ENCODE results near the gene ABCC6. TPM values are rescaled to one million over a fixed set of nuclear protein-coding genes. Genes with fewer than 3 reads are reported as not detected.
"Not testable (repeated sequence)": the region's sequence is repeated elsewhere in the genome, so short reads cannot be mapped to it uniquely, and the experiment has no call there.

ABCC6 gene
- total RNA-seq, 2 experiments from 2014 or later: not detected

DNA sequence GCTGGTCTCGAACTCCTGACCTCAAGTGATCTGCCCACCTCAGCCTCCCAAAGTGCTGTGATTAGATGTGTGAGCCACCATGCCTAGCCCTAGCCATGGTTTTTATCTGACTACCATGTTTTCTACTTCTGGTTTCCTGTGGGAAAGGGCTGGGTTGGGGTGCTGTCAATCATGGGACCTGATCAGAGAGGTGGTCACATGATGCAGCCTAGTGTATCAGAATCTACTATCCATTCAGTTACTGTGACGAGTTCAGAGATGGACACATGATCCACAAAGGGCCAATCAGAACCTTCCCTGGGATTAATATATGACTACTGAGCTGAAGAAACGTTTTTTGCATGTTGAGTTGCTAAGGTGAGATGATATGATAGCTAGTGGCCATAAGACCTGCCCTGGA lies 59.1 kb downstream of the ABCC6 start:
- Mint-ChIP-seq H3K36me3 (ENCODE audit: low read depth) (no peaks in the 10 kb centered on the region), H3K4me3 (no peak overlapping the region), H3K9me3 (ENCODE audit: insufficient read depth) (no peaks in the 10 kb centered on the region), H3K4me1 (ENCODE audit: low read depth) (no peaks in the 10 kb centered on the region), H3K27ac (no peak overlapping the region), H3K27me3 (ENCODE audit: low read depth) (no peaks in the 10 kb centered on the region)
- DNase-seq (no peak), ATAC-seq (no peak)
- ChIA-PET POLR2A (no interaction called here), CTCF (no interaction called here)

DNA sequence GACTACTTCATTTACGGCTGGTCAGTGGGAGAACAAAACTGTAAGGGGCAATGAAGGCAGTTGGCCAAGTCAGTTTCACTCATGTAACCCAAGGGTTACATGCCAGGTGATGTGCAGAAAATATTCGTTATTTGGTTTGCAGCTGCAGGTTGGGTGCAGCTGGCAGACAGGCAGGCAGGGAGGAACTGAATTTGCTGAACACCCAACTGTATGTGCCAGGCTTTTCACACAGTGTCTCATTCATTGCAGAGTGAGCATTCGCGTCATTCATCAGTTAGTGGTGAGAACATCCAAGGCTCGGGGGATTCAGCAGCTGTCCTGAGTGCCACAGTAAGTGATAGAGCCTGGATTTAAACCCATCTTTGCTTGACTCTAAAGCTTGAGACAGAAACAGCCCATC lies 59.7 kb downstream of the ABCC6 start:
- DNase-seq: no peak
- Mint-ChIP-seq H3K9me3 (ENCODE audit: insufficient read depth) (no peaks in the 10 kb centered on the region), H3K4me1 (ENCODE audit: low read depth) (no peaks in the 10 kb centered on the region), H3K36me3 (ENCODE audit: low read depth) (no peaks in the 10 kb centered on the region), H3K27me3 (ENCODE audit: low read depth) (no peaks in the 10 kb centered on the region), H3K4me3 (no peak overlapping the region), H3K27ac (no peak overlapping the region)
- CTCF ChIA-PET: no interaction called here
- no peak for ATAC-seq
- POLR2A ChIA-PET: no interaction called here

DNA sequence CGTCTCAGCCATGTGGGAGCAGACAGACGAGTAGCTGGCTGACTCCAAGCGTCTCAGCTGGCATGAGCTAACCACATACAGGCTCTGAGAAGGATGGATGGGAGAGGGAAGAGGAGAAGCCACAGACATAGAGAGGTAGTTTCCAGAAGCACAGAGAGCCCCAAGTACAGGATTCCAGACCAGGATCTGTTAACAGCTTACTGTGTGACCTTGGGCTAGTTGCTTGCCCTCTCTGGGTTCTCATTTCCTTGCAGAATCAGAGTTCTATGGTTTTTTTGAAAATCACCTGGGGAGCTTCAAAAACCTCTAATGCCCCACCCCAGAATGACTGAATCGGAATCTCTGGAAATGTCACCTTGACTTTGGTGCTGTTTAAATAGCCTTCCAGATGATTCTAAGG lies 60.2 kb downstream of the ABCC6 start:
- Mint-ChIP-seq H3K9me3 (ENCODE audit: insufficient read depth) (no peaks in the 10 kb centered on the region), H3K36me3 (ENCODE audit: low read depth) (no peaks in the 10 kb centered on the region), H3K27me3 (ENCODE audit: low read depth) (no peaks in the 10 kb centered on the region), H3K27ac (no peak overlapping the region), H3K4me1 (ENCODE audit: low read depth) (no peaks in the 10 kb centered on the region), H3K4me3 (no peak overlapping the region)
- POLR2A ChIA-PET: no interaction called here
- CTCF ChIA-PET: no interaction called here
- no peak for DNase-seq
- no peak for ATAC-seq

DNA sequence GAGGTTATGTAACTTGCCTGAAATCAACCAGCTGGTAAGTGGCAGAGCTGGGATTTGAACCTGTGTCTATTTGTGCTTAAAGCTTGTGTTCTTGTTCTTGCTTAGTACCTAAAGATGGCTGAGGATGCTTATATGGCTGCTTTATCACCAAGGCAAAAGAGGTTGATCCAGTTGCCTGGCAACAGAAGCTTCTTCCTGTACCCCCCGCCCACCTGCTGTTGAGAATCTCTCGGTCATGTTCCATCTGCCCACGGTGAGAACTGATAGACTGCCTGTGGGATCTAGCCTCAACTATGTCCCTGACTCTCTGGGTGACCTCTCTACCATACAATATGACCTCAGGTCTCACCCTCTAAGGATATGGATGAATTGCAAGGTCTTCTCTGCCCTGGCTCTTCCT lies 60.7 kb downstream of the ABCC6 start:
- no peak overlapping the region for H3K27ac Mint-ChIP-seq
- no peak for ATAC-seq

DNA sequence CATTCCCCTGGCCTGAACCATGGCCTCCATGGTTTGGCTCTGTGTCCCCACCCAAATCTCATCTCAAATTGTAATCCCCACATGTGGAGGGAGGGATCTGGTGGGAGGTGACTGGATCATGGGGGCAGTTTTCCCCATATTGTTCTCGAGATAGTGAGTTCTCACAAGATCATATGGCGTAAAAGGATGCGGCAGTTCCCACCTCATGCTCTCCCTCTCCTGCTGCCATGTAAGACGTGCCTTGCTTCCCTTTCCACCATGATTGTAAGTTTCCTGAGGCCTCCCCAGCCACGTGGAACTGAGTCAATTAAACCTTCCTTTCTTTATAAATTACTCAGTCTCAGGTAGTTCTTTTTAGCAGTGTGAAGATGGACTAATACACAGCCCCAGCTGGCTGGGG lies 61.5 kb downstream of the ABCC6 start:
- H3K27me3 Mint-ChIP-seq (ENCODE audit: low read depth); H3K4me3 Mint-ChIP-seq; H3K4me1 Mint-ChIP-seq (ENCODE audit: low read depth); H3K27ac Mint-ChIP-seq; POLR2A ChIA-PET; CTCF ChIA-PET; H3K9me3 Mint-ChIP-seq (ENCODE audit: insufficient read depth); H3K36me3 Mint-ChIP-seq (ENCODE audit: low read depth); DNase-seq; ATAC-seq: not testable (repeated sequence)

More for the DNA sequence above, 60.7 kb downstream of the ABCC6 start:
- Mint-ChIP-seq H3K4me3 (no peak overlapping the region), H3K4me1 (ENCODE audit: low read depth) (no peaks in the 10 kb centered on the region), H3K36me3 (ENCODE audit: low read depth) (no peaks in the 10 kb centered on the region), H3K27me3 (ENCODE audit: low read depth) (no peaks in the 10 kb centered on the region), H3K9me3 (ENCODE audit: insufficient read depth) (no peaks in the 10 kb centered on the region)
- ChIA-PET POLR2A (no interaction called here), CTCF (no interaction called here)
- no peak for DNase-seq

DNA sequence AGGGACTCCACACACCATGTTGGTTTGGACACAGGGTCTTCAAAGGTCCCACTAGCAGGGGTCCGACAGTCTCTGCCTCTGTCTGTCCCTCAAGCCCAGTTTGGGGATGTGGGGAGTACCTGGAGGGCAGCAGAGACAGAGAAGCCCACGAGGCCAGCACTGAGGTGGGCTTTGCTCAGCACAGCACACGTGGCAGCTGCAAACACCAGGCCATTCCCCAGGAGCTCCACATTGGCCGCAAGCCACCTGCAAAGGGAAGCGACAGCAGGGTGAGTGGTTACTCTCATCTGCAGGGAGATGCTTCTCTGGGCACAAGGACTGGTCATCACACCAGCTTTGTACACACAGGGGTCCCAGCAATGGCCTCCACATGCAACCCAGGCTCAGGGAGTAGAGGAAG lies 62.0 kb downstream of the ABCC6 start:
- CTCF ChIA-PET: no interaction called here
- H3K4me3 Mint-ChIP-seq: no peak overlapping the region
- no peak for DNase-seq

DNA sequence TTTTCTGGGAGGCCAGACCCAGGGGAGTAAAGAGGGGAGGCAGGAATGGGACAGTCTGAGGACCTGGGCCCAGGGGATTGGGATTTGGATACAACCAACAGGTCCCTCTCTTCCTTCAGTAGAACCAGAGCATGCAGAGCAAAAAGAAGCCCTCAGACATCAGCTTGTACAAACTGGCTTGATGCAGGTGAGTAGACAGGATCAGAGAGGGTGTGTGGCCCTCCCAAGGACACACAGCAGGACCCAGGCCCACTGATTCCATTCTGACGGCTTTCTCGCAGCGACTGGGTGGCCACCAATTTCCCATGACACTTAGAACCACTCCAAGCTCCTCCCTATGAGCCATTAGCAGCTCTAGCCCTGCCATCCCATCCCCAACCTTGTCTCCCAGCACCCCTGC lies 63.6 kb downstream of the ABCC6 start:
- Mint-ChIP-seq H3K4me1 (ENCODE audit: low read depth) (no peaks in the 10 kb centered on the region), H3K27ac (no peak overlapping the region), H3K9me3 (ENCODE audit: insufficient read depth) (peaks cover 3% of the 10 kb centered on the region), H3K36me3 (ENCODE audit: low read depth) (no peaks in the 10 kb centered on the region), H3K4me3 (no peak overlapping the region), H3K27me3 (ENCODE audit: low read depth) (no peaks in the 10 kb centered on the region)
- ChIA-PET CTCF (no interaction called here), POLR2A (no interaction called here)
- no peak for ATAC-seq
- no peak for DNase-seq

More for the DNA sequence above, 62.0 kb downstream of the ABCC6 start:
- H3K36me3 Mint-ChIP-seq (ENCODE audit: low read depth): no peaks in the 10 kb centered on the region
- no peak for ATAC-seq
- H3K27ac Mint-ChIP-seq: no peak overlapping the region
- H3K9me3 Mint-ChIP-seq (ENCODE audit: insufficient read depth): peaks cover 3% of the 10 kb centered on the region
- H3K27me3 Mint-ChIP-seq (ENCODE audit: low read depth): no peaks in the 10 kb centered on the region
- POLR2A ChIA-PET: no interaction called here
- H3K4me1 Mint-ChIP-seq (ENCODE audit: low read depth): no peaks in the 10 kb centered on the region

DNA sequence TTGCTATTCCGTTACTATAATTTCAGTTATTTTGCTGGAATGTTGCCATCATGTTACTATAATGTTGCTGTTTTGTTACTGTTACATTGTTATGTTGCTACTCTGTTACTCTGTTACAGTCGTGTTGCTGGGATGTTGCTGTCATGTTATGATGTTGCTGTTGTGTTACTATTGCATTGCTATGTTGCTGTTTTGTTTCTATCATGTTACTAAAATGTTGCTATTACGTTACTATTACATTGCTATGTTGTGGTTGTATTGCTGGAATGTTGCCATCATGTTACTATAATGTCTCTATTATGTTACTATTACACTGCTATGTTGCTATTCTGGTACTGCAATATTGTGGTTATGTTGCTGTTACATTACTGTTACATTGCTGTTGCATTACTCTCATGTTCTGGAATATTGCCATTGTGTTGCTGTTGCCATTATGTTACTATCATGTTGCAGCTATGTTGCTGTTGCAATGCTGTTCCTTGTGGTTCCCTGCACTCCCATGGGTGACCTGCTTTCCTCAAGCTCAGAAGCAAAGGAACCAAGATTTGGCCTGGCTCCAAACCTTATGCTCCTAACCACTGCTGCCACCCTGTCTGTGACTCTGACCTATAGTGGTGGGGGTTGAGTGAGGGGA lies 64.4 kb downstream of the ABCC6 start:
- CTCF ChIA-PET: no interaction called here
- Mint-ChIP-seq H3K4me1 (ENCODE audit: low read depth) (no peaks in the 10 kb centered on the region), H3K9me3 (ENCODE audit: insufficient read depth) (peaks cover 3% of the 10 kb centered on the region)

DNA sequence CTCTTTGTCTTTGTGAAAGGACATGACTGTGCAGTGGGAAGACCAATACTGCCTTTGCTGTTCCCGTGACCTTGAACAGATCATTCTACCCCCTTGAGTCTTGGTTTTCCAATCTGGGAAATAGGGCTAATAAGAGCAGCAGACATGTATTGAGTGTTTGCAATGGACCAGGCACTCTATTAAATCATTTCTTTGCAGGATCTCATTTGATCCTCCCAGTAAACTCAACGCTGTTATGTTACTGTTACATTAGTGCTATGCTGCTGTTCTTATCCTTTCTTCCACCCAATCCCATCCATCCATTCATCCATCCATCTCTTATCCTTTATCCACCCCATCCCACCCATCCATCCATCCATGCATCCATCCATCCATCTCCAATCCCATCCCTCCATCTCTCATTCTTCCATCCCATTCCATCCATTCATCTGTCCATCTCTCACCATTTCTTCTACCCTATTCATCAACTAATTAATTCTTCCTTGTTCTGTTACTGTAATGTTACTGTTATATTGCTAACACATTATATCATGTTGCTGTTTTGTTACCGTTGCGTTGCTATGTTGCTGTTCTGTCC lies 65.1 kb downstream of the ABCC6 start:
- H3K9me3 Mint-ChIP-seq (ENCODE audit: insufficient read depth): peaks cover 3% of the 10 kb centered on the region
- H3K4me1 Mint-ChIP-seq (ENCODE audit: low read depth): no peaks in the 10 kb centered on the region
- H3K27me3 Mint-ChIP-seq (ENCODE audit: low read depth): no peaks in the 10 kb centered on the region
- no peak overlapping the region for H3K4me3 Mint-ChIP-seq
- no peak overlapping the region for H3K27ac Mint-ChIP-seq
- DNase-seq: no peak
- CTCF ChIA-PET: no interaction called here
- no peaks in the 10 kb centered on the region for H3K36me3 Mint-ChIP-seq (ENCODE audit: low read depth)
- POLR2A ChIA-PET: no interaction called here
- no peak for ATAC-seq

More for the DNA sequence above, 64.4 kb downstream of the ABCC6 start:
- Mint-ChIP-seq H3K4me3 (no peak overlapping the region), H3K36me3 (ENCODE audit: low read depth) (no peaks in the 10 kb centered on the region), H3K27ac (no peak overlapping the region), H3K27me3 (ENCODE audit: low read depth) (no peaks in the 10 kb centered on the region)
- no peak for ATAC-seq
- POLR2A ChIA-PET: no interaction called here
- DNase-seq: no peak

DNA sequence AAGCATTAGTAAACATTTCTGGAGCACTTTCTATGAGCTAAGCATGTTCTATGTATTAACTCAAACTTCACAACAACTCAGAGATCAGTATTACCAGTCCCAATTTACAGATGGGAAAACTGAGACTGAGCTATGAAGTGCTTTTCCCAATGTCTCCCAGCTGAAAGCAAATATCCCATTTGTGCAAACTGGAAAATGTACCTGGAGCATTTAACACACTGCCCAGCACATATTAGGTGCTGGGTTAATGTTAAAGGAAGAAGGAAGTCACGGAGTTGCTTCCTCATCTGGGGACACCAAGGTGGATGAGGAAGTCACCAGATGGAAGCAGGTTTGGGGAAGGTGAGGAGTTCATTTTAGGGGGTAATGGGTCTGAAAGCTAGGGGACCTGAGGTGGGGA lies 66.1 kb downstream of the ABCC6 start:
- Mint-ChIP-seq H3K27me3 (ENCODE audit: low read depth) (no peaks in the 10 kb centered on the region), H3K4me1 (ENCODE audit: low read depth) (no peaks in the 10 kb centered on the region)

DNA sequence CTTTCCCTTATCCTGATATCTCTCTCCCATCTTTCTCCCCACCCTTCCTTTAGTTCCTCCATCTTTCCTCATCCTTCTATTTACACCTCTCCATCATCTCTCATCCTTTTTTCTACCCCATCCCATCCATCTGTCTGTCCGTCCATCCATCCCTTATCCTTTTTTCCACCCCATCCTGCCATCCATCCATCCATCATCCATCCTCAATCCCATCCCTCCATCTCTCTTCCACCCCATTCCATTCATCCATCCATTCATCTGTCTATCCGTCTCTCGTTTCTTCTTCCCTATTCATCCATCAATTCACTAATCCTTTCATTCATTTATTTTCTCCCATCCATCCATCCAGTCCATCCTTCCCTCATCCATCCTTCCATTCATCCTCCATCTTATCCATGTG lies 68.1 kb downstream of the ABCC6 start:
- Mint-ChIP-seq H3K36me3 (ENCODE audit: low read depth) (no peaks in the 10 kb centered on the region), H3K9me3 (ENCODE audit: insufficient read depth) (peaks cover 3% of the 10 kb centered on the region), H3K27me3 (ENCODE audit: low read depth) (no peaks in the 10 kb centered on the region), H3K27ac (no peak overlapping the region), H3K4me1 (ENCODE audit: low read depth) (no peaks in the 10 kb centered on the region), H3K4me3 (no peak overlapping the region)
- ChIA-PET CTCF (no interaction called here), POLR2A (no interaction called here)
- ATAC-seq (no peak), DNase-seq (no peak)

More for the DNA sequence above, 66.1 kb downstream of the ABCC6 start:
- CTCF ChIA-PET: no interaction called here
- peaks cover 3% of the 10 kb centered on the region for H3K9me3 Mint-ChIP-seq (ENCODE audit: insufficient read depth)
- POLR2A ChIA-PET: no interaction called here
- ATAC-seq: no peak
- H3K27ac Mint-ChIP-seq: no peak overlapping the region
- H3K36me3 Mint-ChIP-seq (ENCODE audit: low read depth): no peaks in the 10 kb centered on the region
- no peak overlapping the region for H3K4me3 Mint-ChIP-seq
- DNase-seq: no peak

DNA sequence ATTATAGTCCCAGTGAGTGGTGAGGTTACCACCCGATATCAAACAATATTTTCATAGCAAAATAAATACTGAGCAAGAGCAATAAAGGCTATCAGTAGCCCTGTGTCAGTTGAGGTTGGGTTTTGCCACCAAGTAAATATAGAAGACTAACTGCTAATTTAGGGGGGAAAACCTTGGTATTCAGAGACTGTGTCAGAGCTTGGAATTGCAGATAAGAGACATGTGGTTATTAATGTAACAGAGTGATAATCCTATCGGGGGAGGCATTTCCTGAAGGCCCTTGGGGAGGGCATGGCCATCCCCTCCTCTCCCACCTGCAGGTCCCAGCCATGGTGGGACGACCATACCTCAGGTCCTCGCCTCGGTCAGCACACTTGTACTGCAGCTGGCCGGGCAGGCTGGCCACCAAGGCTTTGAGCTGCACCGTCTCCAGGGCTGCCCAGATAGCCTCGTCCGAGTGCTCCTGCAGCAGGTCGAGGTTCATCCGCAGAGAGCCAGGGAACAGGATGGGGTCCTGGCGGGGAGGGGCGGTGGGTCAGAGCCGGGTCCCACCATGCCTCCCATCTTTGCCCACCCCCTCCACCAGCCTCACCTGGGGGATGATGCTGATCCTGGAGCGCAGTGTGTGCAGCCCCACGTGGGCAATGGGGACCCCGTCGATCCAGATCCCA lies 68.9 kb downstream of the ABCC6 start:
- H3K9me3 Mint-ChIP-seq (ENCODE audit: insufficient read depth): peaks cover 3% of the 10 kb centered on the region
- H3K4me3 Mint-ChIP-seq: no peak overlapping the region
- H3K4me1 Mint-ChIP-seq (ENCODE audit: low read depth): no peaks in the 10 kb centered on the region
- H3K27me3 Mint-ChIP-seq (ENCODE audit: low read depth): no peaks in the 10 kb centered on the region
- ATAC-seq: no peak
- H3K36me3 Mint-ChIP-seq (ENCODE audit: low read depth): no peaks in the 10 kb centered on the region
- H3K27ac Mint-ChIP-seq: no peak overlapping the region
- CTCF ChIA-PET: no interaction called here
- DNase-seq: no peak
- POLR2A ChIA-PET: no interaction called here

DNA sequence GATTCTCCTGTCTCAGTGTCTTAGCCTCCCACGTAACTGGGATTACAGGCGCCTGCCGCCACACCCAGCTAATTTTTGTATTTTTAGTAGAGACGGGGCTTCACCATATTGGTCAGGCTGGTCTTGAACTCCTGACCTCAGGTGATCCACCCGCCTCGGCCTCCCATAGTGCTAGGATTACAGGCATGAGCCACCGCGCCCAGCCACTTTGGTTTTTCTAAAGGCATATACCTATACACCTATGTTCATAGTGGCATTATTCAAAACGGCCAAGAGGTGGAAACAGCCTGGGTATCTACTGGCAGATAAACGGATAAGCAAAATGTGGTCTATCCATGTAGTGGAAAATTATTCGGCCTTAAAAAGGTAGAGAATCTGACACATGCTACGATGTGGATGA lies 70.3 kb downstream of the ABCC6 start:
- CTCF ChIA-PET; DNase-seq; ATAC-seq; H3K27me3 Mint-ChIP-seq (ENCODE audit: low read depth); H3K4me1 Mint-ChIP-seq (ENCODE audit: low read depth); H3K4me3 Mint-ChIP-seq; H3K9me3 Mint-ChIP-seq (ENCODE audit: insufficient read depth); H3K27ac Mint-ChIP-seq; H3K36me3 Mint-ChIP-seq (ENCODE audit: low read depth); POLR2A ChIA-PET: not testable (repeated sequence)
